HepG2 (cell line): ENCODE data around the gene SP1. TPM values are rescaled to one million over a fixed set of nuclear protein-coding genes. Genes with fewer than 3 reads are reported as not detected.

ENCODE experiments used
- ATAC-seq: fragments of 200-7000 bp; cut with Tn5 transposase; 3 replicates; pipeline ENCODE4 v1.9.1; 2020; ENCODE audit warnings: mild to moderate bottlenecking, moderate library complexity
- BruUV-seq: library from RNA; stranded (reverse); fragments of 400-500 nt; replicated peaks from 2 replicates; lab custom pipeline; 2021; lab: Mats Ljungman, UMichigan
- CTCF ChIA-PET: fragments of 300-600 bp; formaldehyde crosslinking; extraction: SDS; loops from one replicate; lab custom pipeline; 2021; ENCODE audit warnings: low total read pairs, inconsistent platforms, low intra/inter-chr PET ratio; lab: Yijun Ruan, JAX
- POLR2A ChIA-PET: fragments of 350-600 bp; sonication (Branson Sonifier 250); formaldehyde crosslinking; loops from one replicate; lab custom pipeline; 2020; ENCODE audit warnings: antibody characterized with exemption, inconsistent platforms; lab: Yijun Ruan, JAX
- DNase-seq: peaks from one replicate; pipeline ENCODE4 v3.0.0-alpha.2; 2015; ENCODE audit warnings: low spot score
- FAIRE-seq: peaks from 3 replicates; lab custom pipeline; 2011; peaks lifted over from hg19 to GRCh38; lab: Jason Lieb, UNC
- H2AFZ ChIP-seq: one replicate; pipeline ENCODE4 v1.6.1; 2011; ENCODE audit warnings: low read length, inconsistent platforms
- H3K27ac ChIP-seq: fragments of 300-600 bp; 3 replicates; pipeline ENCODE4 v1.8.0; 2011; ENCODE audit warnings: mixed run types, mild to moderate bottlenecking, mixed read lengths, low read length, inconsistent platforms; ENCODE audit not compliant: insufficient read depth; ENCODE audit errors: extremely low read length
- H3K27me3 ChIP-seq, 2 experiments: fragments of 200-600 bp in 1 of 2; 2 replicates in 1 of 2; 3 replicates in 1 of 2; pipeline versions ENCODE4 v1.6.0 to v1.8.0; 2011; ENCODE audit warnings: low read length in 2 of 2, mild to moderate bottlenecking in 2 of 2, moderate library complexity in 2 of 2, inconsistent platforms in 1 of 2; ENCODE audit not compliant: insufficient read depth in 2 of 2, control insufficient read depth in 1 of 2
- H3K36me3 ChIP-seq, 2 experiments: fragments of 200-600 bp in 1 of 2; replicated peaks in 1 of 2; 2 replicates in 1 of 2; 3 replicates in 1 of 2; pipeline versions ENCODE4 v1.5.1 to v1.8.0; 2011; ENCODE audit warnings: low read length in 2 of 2, inconsistent platforms in 1 of 2; ENCODE audit not compliant: insufficient read depth in 2 of 2, control insufficient read depth in 1 of 2
- H3K4me1 ChIP-seq: 2 replicates; pipeline ENCODE4 v1.5.1; 2012; ENCODE audit warnings: low read length, inconsistent platforms; ENCODE audit not compliant: insufficient read depth
- H3K4me2 ChIP-seq: 2 replicates; pipeline ENCODE4 v1.6.0; 2011; ENCODE audit warnings: low read depth, low read length, inconsistent platforms
- H3K4me3 ChIP-seq, 3 experiments: fragments of 200-600 bp in 1 of 3; sonication (generic), shearing (Covaris generic) in 1 of 3; replicated peaks in 1 of 3; 2 replicates each; pipeline ENCODE4 v1.5.1; 2011 to 2016; ENCODE audit warnings: low read length in 3 of 3, inconsistent platforms in 2 of 3, low read depth in 2 of 3, mild to moderate bottlenecking in 2 of 3, control low read depth in 1 of 3, mixed read lengths in 1 of 3; ENCODE audit not compliant: insufficient read depth in 1 of 3
- H3K79me2 ChIP-seq: one replicate; pipeline ENCODE4 v1.6.1; 2011; ENCODE audit warnings: low read length, inconsistent platforms; ENCODE audit not compliant: insufficient read depth
- H3K9ac ChIP-seq: 2 replicates; pipeline ENCODE4 v1.6.0; 2011; ENCODE audit warnings: mild to moderate bottlenecking, low read depth, low read length, inconsistent platforms; ENCODE audit not compliant: insufficient read depth
- H3K9me3 ChIP-seq: 2 replicates; pipeline ENCODE4 v1.5.1; 2012; ENCODE audit warnings: mild to moderate bottlenecking, low read length
- H4K20me1 ChIP-seq: 2 replicates; pipeline ENCODE4 v1.6.0; 2011; ENCODE audit warnings: inconsistent platforms, mild to moderate bottlenecking, low read length, moderate library complexity; ENCODE audit not compliant: insufficient read depth
- HDAC1 ChIP-seq: sonication (generic); formaldehyde crosslinking; IDR thresholded peaks from 2 replicates; pipeline ENCODE4 v1.5.1; 2020; ENCODE audit warnings: mild to moderate bottlenecking, missing genetic modification reagents
- HOXA7 ChIP-seq: sonication (generic); formaldehyde crosslinking; IDR thresholded peaks from 2 replicates; pipeline ENCODE4 v1.8.1; 2022; ENCODE audit warnings: mild to moderate bottlenecking, missing genetic modification reagents, moderate library complexity
- IKZF1 ChIP-seq: fragments of 450-650 bp; IDR thresholded peaks from 2 replicates; pipeline ENCODE4 v1.7.1; 2016
- KDM5B ChIP-seq: sonication (generic); formaldehyde crosslinking; IDR thresholded peaks from 2 replicates; pipeline ENCODE4 v1.4.0; 2020; ENCODE audit warnings: missing genetic modification reagents, mild to moderate bottlenecking, borderline replicate concordance
- MYNN ChIP-seq: sonication (generic); formaldehyde crosslinking; IDR thresholded peaks from 2 replicates; pipeline ENCODE4 v1.4.0; 2020; ENCODE audit warnings: mild to moderate bottlenecking, low read depth, missing genetic modification reagents
- NFATC3 ChIP-seq: sonication (generic); formaldehyde crosslinking; IDR thresholded peaks from 2 replicates; pipeline ENCODE4 v1.5.1; 2020; ENCODE audit warnings: mild to moderate bottlenecking, missing genetic modification reagents
- NFKB2 ChIP-seq: sonication (generic); formaldehyde crosslinking; IDR thresholded peaks from 2 replicates; pipeline ENCODE4 v1.4.0; 2020; ENCODE audit warnings: missing genetic modification reagents, borderline replicate concordance
- NFKBIZ ChIP-seq: IDR thresholded peaks from 2 replicates; pipeline ENCODE4 v1.6.1; 2018; ENCODE audit warnings: missing genetic modification reagents, missing compliant biosample characterization
- NR2F2 ChIP-seq: IDR thresholded peaks from 2 replicates; pipeline ENCODE4 v1.6.1; 2012; ENCODE audit warnings: low read depth, inconsistent platforms, borderline replicate concordance
- ZNF142 ChIP-seq: sonication (generic); formaldehyde crosslinking; IDR thresholded peaks from 2 replicates; pipeline ENCODE4 v1.4.0; 2020; ENCODE audit warnings: missing genetic modification reagents
- ZNF484 ChIP-seq: sonication (generic); formaldehyde crosslinking; IDR thresholded peaks from 2 replicates; pipeline ENCODE4 v1.5.1; 2020; ENCODE audit warnings: mild to moderate bottlenecking, low read depth, missing genetic modification reagents, borderline replicate concordance
- ZNF510 ChIP-seq: sonication (generic); formaldehyde crosslinking; IDR thresholded peaks from 2 replicates; pipeline ENCODE4 v1.4.0; 2020; ENCODE audit warnings: low read depth, mild to moderate bottlenecking, missing genetic modification reagents
- ZSCAN12 ChIP-seq: sonication (generic); formaldehyde crosslinking; IDR thresholded peaks from 2 replicates; pipeline ENCODE4 v1.9.0; 2021; ENCODE audit warnings: mild to moderate bottlenecking, missing genetic modification reagents
- ZSCAN31 ChIP-seq: sonication (generic); formaldehyde crosslinking; IDR thresholded peaks from 2 replicates; pipeline ENCODE4 v1.5.0; 2020; ENCODE audit warnings: low read depth, mild to moderate bottlenecking, missing genetic modification reagents
- WGBS: methylation state at CpG from one replicate; pipeline ENCODE4 v1.1.6; 2017; ENCODE audit warnings: low lambda C conversion rate; 5-methylcytosine and 5-hydroxymethylcytosine counted together
- in situ Hi-C: cut with HindIII; loops from 2 replicates; pipeline ENCODE4 v1.10.0; 2017; ENCODE audit warnings: low pct_unique_long_range_greater_than_20kb; ENCODE audit not compliant: extremely low pct_ligation_motif_present
- intact Hi-C: fragments of 100-400 bp; cut with micrococcal nuclease; formaldehyde crosslinking; loops from one replicate; pipeline ENCODE4 v1.10.0; 2022; ENCODE audit not compliant: unreplicated experiment
- polyA plus RNA-seq, 8 experiments: library from polyadenylated mRNA; depleted of rRNA in 3 of 8; stranded (reverse) in 7 of 8; unstranded in 1 of 8; fragments of >200 nt; fragmentation: Illumina TruSeq in 4 of 8; extraction: Trizol in 4 of 8; gene quantifications; 2 replicates each; pipeline versions ENCODE4 v1.2.1 to v1.2.3, GENCODE V29; 2011 to 2016; ENCODE audit warnings: low read depth in 4 of 8, missing spikeins in 1 of 8, mixed read lengths in 1 of 8; ENCODE audit not compliant: insufficient read depth in 1 of 8
- total RNA-seq, 5 experiments: library from RNA; depleted of rRNA; stranded (reverse); fragments of >200 nt; fragmentation: Illumina TruSeq; extraction: Trizol; gene quantifications; 2 replicates each; pipeline ENCODE4 v1.2.3, GENCODE V29; 2016; ENCODE audit warnings: low read depth in 1 of 5
- TF ChIP-seq, protein P1 (sequence below), 2 experiments: IDR thresholded peaks; 2 replicates each; pipeline ENCODE4 v1.6.1; 2011 to 2012; ENCODE audit warnings: low read length in 2 of 2, borderline replicate concordance in 1 of 2, low read depth in 1 of 2, mild to moderate bottlenecking in 1 of 2, moderate library complexity in 1 of 2

The SP1 gene
- total and polyA plus RNA-seq, 2 of the 13 experiments (the other 11 are each of a cell fraction or from before 2014, with no cell fraction given) = 26.5 to 27.5 TPM

GRCh38 chr12:53391724-53392123, 11.7 kb downstream of the SP1 start:
- Histone ChIP-seq H3K79me2 (peaks cover 54% of the 10 kb centered on the region), H4K20me1 (no peaks in the 10 kb centered on the region), H3K4me2 (no peak overlapping the region), H3K9ac (no peak overlapping the region), H3K4me3 (no peak overlapping the region), H3K27me3 (no peaks in the 10 kb centered on the region), H3K9me3 (no peaks in the 10 kb centered on the region), H2AFZ (no peak overlapping the region), H3K4me1 (peaks cover 46% of the 10 kb centered on the region), H3K27ac (no peak overlapping the region), H3K36me3 (peaks cover 0 to 8% of the 10 kb centered on the region in 2 experiments; a peak in 2 of 5 replicates)
- FAIRE-seq (no peak), DNase-seq (no peak), ATAC-seq (no peak)
- ChIA-PET CTCF (no interaction called here), POLR2A (no interaction called here)
- no TSS peak for BruUV-seq
- TF ChIP-seq NFATC3 (CRISPR knock-in tag) (no peak), KDM5B (no peak), NR2F2 (no peak), ZNF142 (no peak), ZNF484 (CRISPR knock-in tag) (no peak), ZSCAN12 (CRISPR knock-in tag) (no peak), IKZF1 (no peak), HOXA7 (CRISPR knock-in tag) (no peak), NFKB2 (no peak), HDAC1 (CRISPR knock-in tag) (no peak), ZNF510 (CRISPR knock-in tag) (no peak), ZSCAN31 (CRISPR knock-in tag) (no peak), NFKBIZ (no peak), MYNN (CRISPR knock-in tag) (no peak)
- TF ChIP-seq, protein P1, sequence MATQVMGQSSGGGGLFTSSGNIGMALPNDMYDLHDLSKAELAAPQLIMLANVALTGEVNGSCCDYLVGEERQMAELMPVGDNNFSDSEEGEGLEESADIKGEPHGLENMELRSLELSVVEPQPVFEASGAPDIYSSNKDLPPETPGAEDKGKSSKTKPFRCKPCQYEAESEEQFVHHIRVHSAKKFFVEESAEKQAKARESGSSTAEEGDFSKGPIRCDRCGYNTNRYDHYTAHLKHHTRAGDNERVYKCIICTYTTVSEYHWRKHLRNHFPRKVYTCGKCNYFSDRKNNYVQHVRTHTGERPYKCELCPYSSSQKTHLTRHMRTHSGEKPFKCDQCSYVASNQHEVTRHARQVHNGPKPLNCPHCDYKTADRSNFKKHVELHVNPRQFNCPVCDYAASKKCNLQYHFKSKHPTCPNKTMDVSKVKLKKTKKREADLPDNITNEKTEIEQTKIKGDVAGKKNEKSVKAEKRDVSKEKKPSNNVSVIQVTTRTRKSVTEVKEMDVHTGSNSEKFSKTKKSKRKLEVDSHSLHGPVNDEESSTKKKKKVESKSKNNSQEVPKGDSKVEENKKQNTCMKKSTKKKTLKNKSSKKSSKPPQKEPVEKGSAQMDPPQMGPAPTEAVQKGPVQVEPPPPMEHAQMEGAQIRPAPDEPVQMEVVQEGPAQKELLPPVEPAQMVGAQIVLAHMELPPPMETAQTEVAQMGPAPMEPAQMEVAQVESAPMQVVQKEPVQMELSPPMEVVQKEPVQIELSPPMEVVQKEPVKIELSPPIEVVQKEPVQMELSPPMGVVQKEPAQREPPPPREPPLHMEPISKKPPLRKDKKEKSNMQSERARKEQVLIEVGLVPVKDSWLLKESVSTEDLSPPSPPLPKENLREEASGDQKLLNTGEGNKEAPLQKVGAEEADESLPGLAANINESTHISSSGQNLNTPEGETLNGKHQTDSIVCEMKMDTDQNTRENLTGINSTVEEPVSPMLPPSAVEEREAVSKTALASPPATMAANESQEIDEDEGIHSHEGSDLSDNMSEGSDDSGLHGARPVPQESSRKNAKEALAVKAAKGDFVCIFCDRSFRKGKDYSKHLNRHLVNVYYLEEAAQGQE (IDR thresholded peaks at IDR 0.05; ENCODE audit: borderline replicate concordance in 1 of 2, low read depth in 1 of 2, low read length in 2 of 2) = no peak
- 78% methylated on average over 5 of the region's 5 CpGs for WGBS
- intact Hi-C loops (no loop called here), in situ Hi-C loops (no loop called here)
